BE2C (cell line): ENCODE results near the gene KLF12.

ENCODE experiments used
- DNase-seq: peaks from one replicate; pipeline ENCODE4 v3.0.0-alpha.2; 2020
- H3K27me3 ChIP-seq: fragments of 250-450 bp; sonication (Bioruptor Pico); 2 replicates; pipeline ENCODE4 v1.5.1; 2020; ENCODE audit warnings: mild to moderate bottlenecking
- H3K36me3 ChIP-seq: fragments of 250-450 bp; sonication (Bioruptor Pico); 2 replicates; pipeline ENCODE4 v1.5.1; 2020; ENCODE audit warnings: mild to moderate bottlenecking
- H3K4me1 ChIP-seq: fragments of 250-450 bp; sonication (Bioruptor Pico); 2 replicates; pipeline ENCODE4 v1.5.1; 2020
- H3K4me3 ChIP-seq: 2 replicates; pipeline ENCODE4 v1.5.1; 2011; ENCODE audit warnings: low read depth, low read length
- H3K9me3 ChIP-seq: fragments of 250-450 bp; sonication (Bioruptor Pico); 2 replicates; pipeline ENCODE4 v1.5.1; 2020
- CTCF ChIP-seq: IDR thresholded peaks from 2 replicates; pipeline ENCODE4 v1.5.1; 2012; ENCODE audit warnings: mild to moderate bottlenecking, low read depth, low read length

The KLF12 gene

DNA sequence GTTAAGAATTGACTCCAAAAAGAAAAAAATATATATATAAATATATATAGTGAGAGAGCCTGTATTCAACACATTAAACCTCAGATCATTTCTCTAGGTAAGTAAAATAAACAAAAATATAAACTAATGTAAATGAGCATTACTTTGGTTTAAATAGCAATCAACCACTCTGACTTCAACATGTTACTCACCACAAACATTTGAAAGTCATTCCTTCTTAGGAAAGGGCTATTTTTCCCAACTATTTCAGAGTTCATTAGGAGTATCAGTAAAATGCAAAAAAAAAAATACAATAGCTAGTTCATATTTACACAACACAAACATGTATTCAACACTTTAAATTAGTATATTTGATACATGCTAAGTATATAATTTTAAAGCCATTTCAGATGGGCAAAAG, 40.5 kb downstream of the KLF12 start:
- TF ChIP-seq CTCF, result no peak
- Histone ChIP-seq H3K4me3 (no peak overlapping the region), H3K27me3 (no peaks in the 10 kb centered on the region), H3K9me3 (no peaks in the 10 kb centered on the region), H3K36me3 (no peaks in the 10 kb centered on the region), H3K4me1 (no peaks in the 10 kb centered on the region)
- no peak for DNase-seq

GRCh38 chr13:74092711-74093110, 41.5 kb downstream of the KLF12 start:
- no peaks in the 10 kb centered on the region for H3K36me3 ChIP-seq

GRCh38 chr13:74090869-74091605, 43.2 kb downstream of the KLF12 start:
- no peaks in the 10 kb centered on the region for H3K27me3 ChIP-seq
- TF ChIP-seq CTCF, result no peak
- H3K4me1 ChIP-seq, result no peaks in the 10 kb centered on the region
- H3K4me3 ChIP-seq, result no peak overlapping the region
- DNase-seq, result no peak
- H3K9me3 ChIP-seq, result no peaks in the 10 kb centered on the region
- no peaks in the 10 kb centered on the region for H3K36me3 ChIP-seq

More at GRCh38 chr13:74092711-74093110, 41.5 kb downstream of the KLF12 start:
- TF ChIP-seq CTCF, result no peak
- Histone ChIP-seq H3K4me3 (no peak overlapping the region), H3K4me1 (no peaks in the 10 kb centered on the region), H3K9me3 (no peaks in the 10 kb centered on the region), H3K27me3 (no peaks in the 10 kb centered on the region)
- no peak for DNase-seq

- Histone ChIP-seq H3K36me3 (no peaks in the 10 kb centered on the region), H3K9me3 (no peaks in the 10 kb centered on the region), H3K4me1 (no peaks in the 10 kb centered on the region), H3K4me3 (no peak overlapping the region), H3K27me3 (no peaks in the 10 kb centered on the region)
- TF ChIP-seq CTCF, result no peak
- DNase-seq, result no peak
These were observed 43.8 kb downstream of the KLF12 start for GRCh38 chr13:74090397-74090796.

- H3K4me1 ChIP-seq, result no peaks in the 10 kb centered on the region
- no peak for TF ChIP-seq CTCF
These were observed 46.8 kb downstream of the KLF12 start for GRCh38 chr13:74087357-74087756.

More at GRCh38 chr13:74087357-74087756, 46.8 kb downstream of the KLF12 start:
- H3K27me3 ChIP-seq, result no peaks in the 10 kb centered on the region
- H3K4me3 ChIP-seq, result no peak overlapping the region
- no peaks in the 10 kb centered on the region for H3K9me3 ChIP-seq
- DNase-seq, result no peak
- H3K36me3 ChIP-seq, result no peaks in the 10 kb centered on the region
